Adrenal gland (tissue), 12 donors: ENCODE results near the gene SLC66A1. TPM values are rescaled to one million over a fixed set of nuclear protein-coding genes. Genes with fewer than 3 reads are reported as not detected.

ENCODE experiments used
- DNase-seq, 7 donors: peaks; one replicate each; pipeline ENCODE4 v3.0.0-alpha.2; 2019 to 2020
- H3K27ac ChIP-seq, 5 donors: fragments of 200-600 bp; sonication (generic) in 4 of 5; 1 replicate in 3 of 5; 2 replicates in 2 of 5; pipeline versions ENCODE4 v1.5.1 to v1.8.0; 2016 to 2020; ENCODE audit warnings: mild to moderate bottlenecking in 1 of 5
- H3K27me3 ChIP-seq: fragments of 200-600 bp; 2 replicates; pipeline ENCODE4 v1.8.0; 2021
- H3K36me3 ChIP-seq, 2 donors: fragments of 200-600 bp; replicated peaks in 1 of 2; 1 replicate in 1 of 2; 2 replicates in 1 of 2; pipeline versions ENCODE4 v1.5.1 to v1.8.0; 2018 to 2022
- H3K4me1 ChIP-seq, 2 donors: fragments of 200-600 bp; replicated peaks in 1 of 2; 1 replicate in 1 of 2; 2 replicates in 1 of 2; pipeline versions ENCODE4 v1.5.1 to v1.8.0; 2018 to 2021
- H3K4me3 ChIP-seq, 4 donors: fragments of 200-600 bp; sonication (generic) in 3 of 4; one replicate each; pipeline ENCODE4 v1.5.1; 2016 to 2018
- H3K9me3 ChIP-seq, 3 donors: fragments of 200-600 bp; sonication (generic) in 1 of 3; replicated peaks in 1 of 3; 1 replicate in 2 of 3; 2 replicates in 1 of 3; pipeline versions ENCODE4 v1.5.1 to v1.8.0; 2016 to 2021
- POLR2A ChIP-seq, 2 donors: fragments of 450-650 bp; IDR thresholded peaks; one replicate each; pipeline ENCODE4 v1.6.1; 2017; ENCODE audit warnings: antibody characterized with exemption in 2 of 2, mild to moderate bottlenecking in 2 of 2, moderate library complexity in 1 of 2
- WGBS, 4 donors: extraction: QIAGEN DNeasy Blood & Tissue Kit in 2 of 4; methylation state at CpG; one replicate each; pipeline versions ENCODE4 v1.1.5 to v1.1.7; 2013 to 2017; 5-methylcytosine and 5-hydroxymethylcytosine counted together
- intact Hi-C, 2 donors: fragments of 100-400 bp; cut with DNase I; formaldehyde crosslinking; loops; one replicate each; pipeline versions ENCODE4 v1.14.1 to v1.15.0; 2022 to 2023
- polyA plus RNA-seq, 3 donors: library from polyadenylated mRNA; stranded (reverse); fragments of 200-250 nt in 2 of 3; fragments of 350-450 nt in 1 of 3; fragmentation: Illumina TruSeq in 1 of 3; extraction: RNeasy Lipid Tissue Mini Kit (QIAGEN cat#74804) in 1 of 3; gene quantifications; one replicate each; pipeline ENCODE4 v1.2.3, GENCODE V29; 2013 to 2014
- total RNA-seq, 9 donors: library from RNA; depleted of rRNA in 4 of 9; stranded (reverse); fragments of >200 nt in 4 of 9; fragments of 120-200 nt in 1 of 9; fragmentation: NEBNext Ultra II Directional in 1 of 9; extraction: Animal tissue kit (Norgen Biotek cat#: 25700) in 1 of 9; gene quantifications; one replicate each; pipeline versions ENCODE4 v1.1.0 to v1.2.4, GENCODE V29; 2013 to 2023
- TF ChIP-seq, protein P1 (sequence below), 6 experiments: fragments of 450-650 bp in 4 of 6; fragments of 200-600 bp in 2 of 6; sonication (generic) in 1 of 6; IDR thresholded peaks; 1 replicate in 5 of 6; 2 replicates in 1 of 6; pipeline versions ENCODE4 v1.5.1 to v1.8.0; 2016 to 2021; ENCODE audit warnings: antibody characterized with exemption in 6 of 6, mild to moderate bottlenecking in 2 of 6, moderate library complexity in 1 of 6
- donor health status: healthy with polysubstance abuse.
- donor health status: Bipolar disorder and iron deficiency.
- donor health status: DM: yes; HTN: yes; CAD: no.
- donor health status: DM: no; HTN: no; CAD: no.
- donor health status: DM: no; HTN: no; CAD: no.
- donor health status: DM: yes; HTN: yes; CAD: no.

The SLC66A1 gene
- total and polyA plus RNA-seq, 12 donors: 19.1 to 82.9 (median 36.5) TPM

DNA sequence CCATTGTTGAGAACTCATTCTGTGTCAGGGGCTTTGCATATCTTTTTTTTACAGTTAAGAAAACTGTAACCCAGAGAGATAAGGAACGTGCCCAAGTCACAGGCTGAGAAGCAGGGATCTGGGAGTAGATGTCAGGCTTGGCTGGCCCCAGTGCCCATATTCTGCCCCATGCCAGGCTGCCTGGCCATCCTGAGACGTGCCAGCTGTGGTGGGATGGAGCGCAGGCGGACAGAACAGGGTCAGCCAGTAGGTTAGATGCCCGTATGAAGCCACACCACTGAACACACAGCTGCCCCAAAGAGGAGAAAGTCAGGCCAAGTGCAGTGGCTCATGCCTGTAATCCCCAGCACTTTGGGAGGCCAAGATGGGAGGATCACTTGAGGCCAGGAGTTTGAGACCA is 55.9 kb downstream of the SLC66A1 start:
- intact Hi-C loops: no loop called here
- Histone ChIP-seq H3K27me3 (no peaks in the 10 kb centered on the region), H3K27ac (no peak overlapping the region), H3K36me3 (no peaks in the 10 kb centered on the region), H3K4me1 (peaks cover 20 to 28% of the 10 kb centered on the region in 2 donors), H3K4me3 (no peak overlapping the region), H3K9me3 (no peaks in the 10 kb centered on the region)
- TF ChIP-seq POLR2A (IDR thresholded peaks at IDR 0.05): no peak
- TF ChIP-seq, protein P1, sequence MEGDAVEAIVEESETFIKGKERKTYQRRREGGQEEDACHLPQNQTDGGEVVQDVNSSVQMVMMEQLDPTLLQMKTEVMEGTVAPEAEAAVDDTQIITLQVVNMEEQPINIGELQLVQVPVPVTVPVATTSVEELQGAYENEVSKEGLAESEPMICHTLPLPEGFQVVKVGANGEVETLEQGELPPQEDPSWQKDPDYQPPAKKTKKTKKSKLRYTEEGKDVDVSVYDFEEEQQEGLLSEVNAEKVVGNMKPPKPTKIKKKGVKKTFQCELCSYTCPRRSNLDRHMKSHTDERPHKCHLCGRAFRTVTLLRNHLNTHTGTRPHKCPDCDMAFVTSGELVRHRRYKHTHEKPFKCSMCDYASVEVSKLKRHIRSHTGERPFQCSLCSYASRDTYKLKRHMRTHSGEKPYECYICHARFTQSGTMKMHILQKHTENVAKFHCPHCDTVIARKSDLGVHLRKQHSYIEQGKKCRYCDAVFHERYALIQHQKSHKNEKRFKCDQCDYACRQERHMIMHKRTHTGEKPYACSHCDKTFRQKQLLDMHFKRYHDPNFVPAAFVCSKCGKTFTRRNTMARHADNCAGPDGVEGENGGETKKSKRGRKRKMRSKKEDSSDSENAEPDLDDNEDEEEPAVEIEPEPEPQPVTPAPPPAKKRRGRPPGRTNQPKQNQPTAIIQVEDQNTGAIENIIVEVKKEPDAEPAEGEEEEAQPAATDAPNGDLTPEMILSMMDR (IDR thresholded peaks at IDR 0.05): no peak
- 88 to 95% (median 91%) methylated on average over 4 to 5 of the region's 5 CpGs for WGBS, 4 donors
- DNase-seq: no peak

DNA sequence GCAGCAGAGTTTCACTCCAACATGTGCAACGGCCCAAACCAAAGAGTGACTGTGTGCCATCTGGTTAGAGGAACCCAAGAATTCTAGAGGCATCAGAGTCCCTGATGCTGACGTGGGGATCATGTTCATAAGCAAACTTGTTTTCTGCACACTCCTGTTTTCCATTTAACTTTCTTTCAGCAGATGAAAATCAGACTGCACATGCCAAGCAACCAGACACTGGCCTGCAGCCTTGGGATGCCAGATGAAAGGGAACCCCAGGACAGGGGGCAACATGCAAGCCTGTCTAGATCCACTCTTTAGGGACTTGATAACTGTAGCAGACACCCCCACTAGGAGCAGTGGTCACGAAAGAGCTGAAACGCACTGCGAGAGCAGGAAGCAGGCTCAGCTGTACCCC is 56.8 kb downstream of the SLC66A1 start:
- no peak for DNase-seq
- Histone ChIP-seq H3K9me3 (no peaks in the 10 kb centered on the region), H3K4me3 (no peak overlapping the region), H3K4me1 (peaks cover 24 to 37% of the 10 kb centered on the region in 2 donors), H3K27ac (no peak overlapping the region), H3K27me3 (no peaks in the 10 kb centered on the region), H3K36me3 (peaks cover 0 to 1% of the 10 kb centered on the region in 2 donors)
- intact Hi-C loops: no loop called here
- TF ChIP-seq POLR2A (IDR thresholded peaks at IDR 0.05): no peak
- TF ChIP-seq, protein P1 (IDR thresholded peaks at IDR 0.05): no peak
- WGBS, 4 donors: 77 to 90% (median 86%) methylated on average over 5 of the region's 5 CpGs

DNA sequence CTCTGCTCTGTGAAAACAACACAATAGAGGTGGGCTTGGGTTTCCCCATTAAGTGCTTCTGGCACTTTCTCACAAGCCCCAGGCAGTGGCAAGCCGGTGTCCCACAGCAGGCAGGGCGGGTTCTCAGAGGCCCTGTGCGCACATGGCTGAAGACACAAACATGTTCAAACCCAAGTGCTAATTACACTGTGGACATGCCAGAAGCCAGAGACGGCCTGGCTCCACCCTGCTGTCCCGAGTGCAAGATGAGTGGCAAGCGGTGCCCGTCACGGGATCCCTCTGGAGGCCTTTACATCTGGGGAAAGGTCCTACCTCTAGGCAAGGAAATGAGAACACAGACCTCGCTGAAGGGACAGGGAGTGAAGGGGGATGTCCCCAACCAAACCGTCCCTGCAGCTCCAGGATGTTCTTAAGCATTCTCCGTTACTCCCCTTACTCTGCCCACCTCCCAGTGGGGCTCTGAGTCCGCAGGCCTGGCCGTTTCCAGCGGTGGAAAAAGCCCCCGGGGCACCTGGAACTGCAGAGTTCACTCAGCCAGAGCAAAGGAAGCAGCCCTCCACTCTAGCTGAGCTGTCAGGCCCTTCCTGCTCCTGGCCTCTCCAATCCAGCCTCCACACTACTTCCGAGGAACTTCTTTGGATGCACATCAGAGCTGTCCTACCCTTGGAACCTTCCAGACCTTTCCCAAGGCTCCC is 57.4 kb downstream of the SLC66A1 start:
- DNase-seq: no peak
- no peaks in the 10 kb centered on the region for H3K27me3 ChIP-seq
- peaks cover 21 to 41% of the 10 kb centered on the region in 2 donors for H3K4me1 ChIP-seq
- H3K4me3 ChIP-seq: no peak overlapping the region
- TF ChIP-seq, protein P1 (IDR thresholded peaks at IDR 0.05): no peak
- no peak for TF ChIP-seq POLR2A (IDR thresholded peaks at IDR 0.05)
- 85 to 92% (median 89%) methylated on average over 14 to 16 of the region's 16 CpGs for WGBS, 4 donors
- intact Hi-C loops: no loop called here
- no peaks in the 10 kb centered on the region for H3K9me3 ChIP-seq
- H3K36me3 ChIP-seq: peaks cover 0 to 5% of the 10 kb centered on the region in 2 donors
- peak overlapping the region in 2 of 5 donors; percentile 41 to 51 for H3K27ac ChIP-seq

DNA sequence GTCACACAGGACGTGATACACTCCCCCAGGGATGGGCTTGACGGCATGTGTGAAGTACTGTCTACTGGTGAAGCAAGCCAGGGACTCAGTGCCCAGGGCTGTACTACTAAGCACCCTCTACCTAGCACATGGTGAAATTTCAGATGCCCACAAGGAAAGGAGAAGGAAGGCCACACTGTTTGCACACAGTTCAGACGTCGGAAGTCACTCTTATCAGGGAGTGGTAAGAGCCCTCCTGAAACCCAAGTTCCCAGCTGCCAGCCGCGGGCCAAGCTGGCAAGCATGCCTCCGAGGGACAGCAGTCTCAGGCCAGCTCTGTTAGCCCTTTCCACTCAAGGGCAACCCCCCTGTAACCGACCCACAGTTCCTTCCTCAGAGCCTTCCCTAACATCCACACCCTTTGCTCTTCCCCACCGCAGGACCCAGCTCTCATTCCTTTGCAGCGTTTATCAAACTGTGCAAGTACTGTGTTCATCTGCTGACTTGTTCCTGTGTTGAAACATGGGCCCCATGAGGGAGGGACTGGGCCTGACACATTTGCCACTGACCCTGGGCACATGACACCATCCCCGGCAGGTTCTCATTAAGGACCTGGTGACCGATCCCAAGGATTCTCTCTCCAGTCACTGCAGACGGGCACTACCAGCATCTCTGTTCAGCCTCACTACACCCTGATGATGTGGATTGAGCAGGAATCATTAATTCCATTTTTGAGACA is 58.5 kb downstream of the SLC66A1 start:
- H3K27ac ChIP-seq: peak overlapping the region in 3 of 5 donors; percentile 41 to 51 (median 48)
- H3K27me3 ChIP-seq: no peaks in the 10 kb centered on the region
- DNase-seq: peak in 5 of 7 donors; percentile 40 to 63 (median 55)
- H3K4me1 ChIP-seq: peaks cover 21 to 41% of the 10 kb centered on the region in 2 donors
- no peak overlapping the region for H3K4me3 ChIP-seq
- H3K36me3 ChIP-seq: peaks cover 0 to 15% of the 10 kb centered on the region in 2 donors
- intact Hi-C loops: no loop called here
- WGBS, 4 donors: 43 to 67% (median 52%) methylated on average over 8 to 13 of the region's 13 CpGs
- TF ChIP-seq, protein P1 (IDR thresholded peaks at IDR 0.05): no peak
- no peak for TF ChIP-seq POLR2A (IDR thresholded peaks at IDR 0.05)
- H3K9me3 ChIP-seq: no peaks in the 10 kb centered on the region
